Stimulated activated CD4-positive, alpha-beta T cell treated with anti-CD3 and anti-CD28 coated beads, Interleukin-4, amount 100 ng/mL, for 24 hours (primary cell): ENCODE measurements around the gene CARMIL1.

Experiments used
- DNase-seq: peaks from one replicate; pipeline ENCODE4 v3.0.0-alpha.2; 2020

Gene CARMIL1

GRCh38 chr6:25450469-25451198 is 171.5 kb downstream of the CARMIL1 start:
- no peak for DNase-seq

GRCh38 chr6:25452031-25452430 is 172.9 kb downstream of the CARMIL1 start:
- no peak for DNase-seq

- DNase-seq: no peak
Observed at GRCh38 chr6:25453288-25453687, 174.1 kb downstream of the CARMIL1 start.

- DNase-seq: no peak
Observed at GRCh38 chr6:25454136-25454535, 175.0 kb downstream of the CARMIL1 start.

GRCh38 chr6:25456249-25457040 is 177.3 kb downstream of the CARMIL1 start:
- no peak for DNase-seq

GRCh38 chr6:25457516-25457915 is 178.3 kb downstream of the CARMIL1 start:
- DNase-seq: no peak

- no peak for DNase-seq
Observed at GRCh38 chr6:25458485-25458884, 179.3 kb downstream of the CARMIL1 start.

- DNase-seq: no peak
Observed at GRCh38 chr6:25462235-25462897, 183.2 kb downstream of the CARMIL1 start.

GRCh38 chr6:25463441-25463840 is 184.3 kb downstream of the CARMIL1 start:
- no peak for DNase-seq

GRCh38 chr6:25464225-25464624 is 185.1 kb downstream of the CARMIL1 start:
- DNase-seq: no peak

GRCh38 chr6:25465941-25466340 is 186.8 kb downstream of the CARMIL1 start:
- no peak for DNase-seq

- DNase-seq: no peak
Observed at GRCh38 chr6:25468881-25469280, 189.7 kb downstream of the CARMIL1 start.

- DNase-seq: no peak
Observed at GRCh38 chr6:25469797-25470388, 190.7 kb downstream of the CARMIL1 start.

- no peak for DNase-seq
Observed at GRCh38 chr6:25472306-25472705, 193.1 kb downstream of the CARMIL1 start.

- DNase-seq: no peak
Observed at GRCh38 chr6:25472906-25473305, 193.7 kb downstream of the CARMIL1 start.

GRCh38 chr6:25473447-25473846 is 194.3 kb downstream of the CARMIL1 start:
- DNase-seq: no peak

GRCh38 chr6:25476126-25476525 is 197.0 kb downstream of the CARMIL1 start:
- no peak for DNase-seq

GRCh38 chr6:25477006-25477590 is 197.9 kb downstream of the CARMIL1 start:
- DNase-seq: no peak

- DNase-seq: no peak
Observed at GRCh38 chr6:25478973-25479372, 199.8 kb downstream of the CARMIL1 start.

GRCh38 chr6:25481267-25481666 is 202.1 kb downstream of the CARMIL1 start:
- no peak for DNase-seq

GRCh38 chr6:25482996-25483395 is 203.8 kb downstream of the CARMIL1 start:
- DNase-seq: no peak

- no peak for DNase-seq
Observed at GRCh38 chr6:25483943-25484342, 204.8 kb downstream of the CARMIL1 start.

GRCh38 chr6:25484900-25485299 is 205.7 kb downstream of the CARMIL1 start:
- DNase-seq: no peak
